Caco-2 (cell line): ENCODE measurements around the gene TLE5. TPM values are rescaled to one million over a fixed set of nuclear protein-coding genes. Genes with fewer than 3 reads are reported as not detected.

Source experiments
- BruUV-seq: library from RNA; stranded (reverse); fragments of 400-500 nt; replicated peaks from 2 replicates; lab custom pipeline; 2021; lab: Mats Ljungman, UMichigan
- CTCF ChIA-PET: fragments of 300-600 bp; sonication (Branson Sonifier 250); formaldehyde crosslinking; loops from one replicate; lab custom pipeline; 2022; ENCODE audit warnings: antibody characterized with exemption; lab: Charles Lee
- POLR2A ChIA-PET: fragments of 300-600 bp; sonication (Branson Sonifier 250); formaldehyde crosslinking; loops from one replicate; lab custom pipeline; 2022; ENCODE audit warnings: antibody characterized with exemption; lab: Charles Lee
- DNase-seq, 2 experiments: peaks; one replicate each; pipeline versions ENCODE4 v3.0.0 to v3.0.0-alpha.2; 2020 to 2022
- H3K27me3 ChIP-seq: replicated peaks from 2 replicates; pipeline ENCODE4 v1.6.0; 2011; ENCODE audit warnings: low read length; ENCODE audit not compliant: control insufficient read depth, insufficient read depth
- H3K36me3 ChIP-seq: 2 replicates; pipeline ENCODE4 v1.5.1; 2011; ENCODE audit warnings: low read length; ENCODE audit not compliant: control insufficient read depth, insufficient read depth
- H3K4me1 ChIP-seq: fragments of 250-450 bp; sonication (Bioruptor Pico); 2 replicates; pipeline ENCODE4 v1.5.1; 2020; ENCODE audit warnings: mild to moderate bottlenecking
- H3K4me3 ChIP-seq: 2 replicates; pipeline ENCODE4 v1.5.1; 2011; ENCODE audit warnings: low read depth, mild to moderate bottlenecking, control low read depth, low read length
- H3K9me3 ChIP-seq: fragments of 250-450 bp; sonication (Bioruptor Pico); 2 replicates; pipeline ENCODE4 v1.5.1; 2020; ENCODE audit warnings: mild to moderate bottlenecking, moderate library complexity
- H3K27ac Mint-ChIP-seq: one replicate; pipeline ENCODE4 v1.8.0; 2022; ENCODE audit warnings: mixed read lengths; ENCODE audit not compliant: unreplicated experiment
- H3K27me3 Mint-ChIP-seq: one replicate; pipeline ENCODE4 v1.8.0; 2022; ENCODE audit warnings: mixed read lengths; ENCODE audit not compliant: insufficient read depth, unreplicated experiment
- H3K36me3 Mint-ChIP-seq: one replicate; pipeline ENCODE4 v1.8.0; 2022; ENCODE audit warnings: mild to moderate bottlenecking, mixed read lengths; ENCODE audit not compliant: insufficient read depth, unreplicated experiment
- H3K4me1 Mint-ChIP-seq: one replicate; pipeline ENCODE4 v1.8.0; 2022; ENCODE audit warnings: low read depth, mixed read lengths; ENCODE audit not compliant: unreplicated experiment
- H3K4me3 Mint-ChIP-seq: one replicate; pipeline ENCODE4 v1.8.0; 2022; ENCODE audit warnings: mild to moderate bottlenecking, moderate library complexity, mixed read lengths; ENCODE audit not compliant: unreplicated experiment
- H3K9me3 Mint-ChIP-seq: one replicate; pipeline ENCODE4 v1.8.0; 2022; ENCODE audit warnings: mixed read lengths; ENCODE audit not compliant: unreplicated experiment
- intact Hi-C: fragments of 100-400 bp; cut with micrococcal nuclease; formaldehyde crosslinking; loops from one replicate; pipeline ENCODE4 v1.10.0; 2022; ENCODE audit not compliant: unreplicated experiment
- total RNA-seq: library from RNA; stranded (reverse); gene quantifications from 2 replicates; pipeline ENCODE4 v1.2.3, GENCODE V29; 2022
- TF ChIP-seq, protein P1 (sequence below), 2 experiments: fragments of 200-600 bp in 1 of 2; IDR thresholded peaks; 1 replicate in 1 of 2; 2 replicates in 1 of 2; pipeline versions ENCODE4 v1.5.1 to v1.8.0; 2011 to 2022; ENCODE audit warnings: antibody characterized with exemption in 1 of 2, control low read depth in 1 of 2, inconsistent platforms in 1 of 2, low read depth in 1 of 2, low read length in 1 of 2, mild to moderate bottlenecking in 1 of 2, moderate library complexity in 1 of 2; ENCODE audit not compliant: insufficient read depth in 1 of 2, severe bottlenecking in 1 of 2, unreplicated experiment in 1 of 2

Gene TLE5
- total RNA-seq, 1 experiment from 2014 or later, result 132 TPM

DNA sequence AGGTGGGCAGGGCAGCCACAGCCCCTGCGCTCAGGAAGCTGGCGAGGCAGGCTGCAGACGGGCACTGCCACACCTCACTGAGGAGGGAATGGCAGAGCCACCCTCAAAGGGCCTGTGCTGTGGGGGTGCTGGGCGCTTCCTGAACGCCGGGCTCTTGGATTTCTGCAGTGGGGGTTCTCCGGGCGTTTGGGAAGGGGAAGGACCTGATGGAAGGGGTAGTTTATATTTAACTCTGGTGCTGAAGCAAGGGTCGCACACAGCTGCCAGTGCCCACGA lies 42.4 kb upstream of the TLE5 start:
- POLR2A ChIA-PET, result interaction anchor here (1.1 kb wide), 1 partner anchor 154 kb away, joined by 3 read pairs; no protein-coding TSS in a partner anchor
- CTCF ChIA-PET, result interaction anchor here (0.6 to 1.5 kb wide), 7 partner anchors 10 to 154 kb away, joined by 3 to 10 read pairs (median 4); partner anchors contain the start of gene GNA11
- Histone ChIP-seq H3K4me3 (no peak overlapping the region), H3K9me3 (no peaks in the 10 kb centered on the region), H3K4me1 (no peaks in the 10 kb centered on the region; the same call in 1 of the 2 replicates), H3K27me3 (no peaks in the 10 kb centered on the region), H3K36me3 (no peaks in the 10 kb centered on the region; the same call in 1 of the 2 replicates)
- TF ChIP-seq, protein P1, sequence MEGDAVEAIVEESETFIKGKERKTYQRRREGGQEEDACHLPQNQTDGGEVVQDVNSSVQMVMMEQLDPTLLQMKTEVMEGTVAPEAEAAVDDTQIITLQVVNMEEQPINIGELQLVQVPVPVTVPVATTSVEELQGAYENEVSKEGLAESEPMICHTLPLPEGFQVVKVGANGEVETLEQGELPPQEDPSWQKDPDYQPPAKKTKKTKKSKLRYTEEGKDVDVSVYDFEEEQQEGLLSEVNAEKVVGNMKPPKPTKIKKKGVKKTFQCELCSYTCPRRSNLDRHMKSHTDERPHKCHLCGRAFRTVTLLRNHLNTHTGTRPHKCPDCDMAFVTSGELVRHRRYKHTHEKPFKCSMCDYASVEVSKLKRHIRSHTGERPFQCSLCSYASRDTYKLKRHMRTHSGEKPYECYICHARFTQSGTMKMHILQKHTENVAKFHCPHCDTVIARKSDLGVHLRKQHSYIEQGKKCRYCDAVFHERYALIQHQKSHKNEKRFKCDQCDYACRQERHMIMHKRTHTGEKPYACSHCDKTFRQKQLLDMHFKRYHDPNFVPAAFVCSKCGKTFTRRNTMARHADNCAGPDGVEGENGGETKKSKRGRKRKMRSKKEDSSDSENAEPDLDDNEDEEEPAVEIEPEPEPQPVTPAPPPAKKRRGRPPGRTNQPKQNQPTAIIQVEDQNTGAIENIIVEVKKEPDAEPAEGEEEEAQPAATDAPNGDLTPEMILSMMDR (IDR thresholded peaks at IDR 0.05; ENCODE audit: insufficient read depth in 1 of 2, low read depth in 1 of 2, low read length in 1 of 2, severe bottlenecking in 1 of 2, unreplicated experiment in 1 of 2), result no peak
- DNase-seq, result no peak
- Mint-ChIP-seq H3K36me3 (peaks cover 16% of the 10 kb centered on the region), H3K27me3 (no peaks in the 10 kb centered on the region), H3K27ac (no peak overlapping the region), H3K4me1 (no peaks in the 10 kb centered on the region), H3K9me3 (no peaks in the 10 kb centered on the region), H3K4me3 (no peak overlapping the region)
- intact Hi-C loops, result no loop called here
- no TSS peak for BruUV-seq

DNA sequence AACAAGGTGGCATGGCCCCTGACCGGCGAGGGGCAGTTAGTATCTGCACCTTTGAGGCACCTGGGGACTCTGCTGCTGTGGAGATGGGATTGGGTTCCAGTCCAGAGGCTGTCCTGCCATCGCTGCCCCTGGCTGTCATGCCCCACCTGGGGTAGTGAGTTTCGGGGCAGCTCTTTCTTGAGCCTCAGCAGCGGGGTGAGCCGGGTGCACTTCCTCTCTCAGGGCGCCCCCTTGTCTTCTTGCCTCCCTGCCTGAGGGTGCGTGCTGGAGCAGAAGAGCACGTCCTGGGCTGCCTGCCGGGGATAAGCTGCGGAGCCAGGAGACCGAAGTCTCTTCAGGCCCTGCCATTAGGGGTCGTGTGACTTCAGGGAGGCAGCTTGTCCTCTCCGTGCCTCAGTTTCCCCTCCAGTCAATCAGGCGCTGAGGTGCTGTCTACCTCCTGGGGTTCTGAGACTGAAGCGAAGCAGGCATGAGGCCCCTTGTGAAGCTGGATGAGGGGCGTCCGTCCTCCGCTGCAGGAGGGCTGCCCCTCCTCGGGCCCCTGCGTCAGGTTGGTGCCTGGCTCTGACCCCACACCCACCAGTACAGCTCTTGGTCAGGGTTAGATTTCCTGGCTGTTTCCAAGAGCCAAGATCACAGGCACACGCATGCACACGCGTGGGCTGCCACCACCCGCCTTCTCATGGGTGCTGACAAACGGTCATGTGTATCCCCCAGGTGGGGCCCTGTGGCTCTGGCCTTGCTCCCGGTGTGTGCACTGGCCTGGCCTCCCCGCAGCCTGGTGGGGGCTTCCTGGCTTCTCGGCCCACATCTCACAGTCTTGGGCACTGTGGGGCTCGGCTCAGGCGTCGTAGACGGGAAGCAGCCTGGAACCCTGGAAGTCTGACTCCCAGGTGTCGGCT lies 40.2 kb upstream of the TLE5 start:
- no peaks in the 10 kb centered on the region for H3K9me3 ChIP-seq
- CTCF ChIA-PET, result no interaction called here
- H3K4me1 ChIP-seq, result peaks cover 7% of the 10 kb centered on the region
- no peak overlapping the region for H3K27ac Mint-ChIP-seq
- H3K4me3 ChIP-seq, result no peak overlapping the region
- intact Hi-C loops, result no loop called here
- no peaks in the 10 kb centered on the region for H3K9me3 Mint-ChIP-seq
- H3K4me1 Mint-ChIP-seq, result no peaks in the 10 kb centered on the region
- BruUV-seq, result no TSS peak
- DNase-seq, result no peak
- POLR2A ChIA-PET, result no interaction called here
- TF ChIP-seq, protein P1 (IDR thresholded peaks at IDR 0.05; ENCODE audit: insufficient read depth in 1 of 2, low read depth in 1 of 2, low read length in 1 of 2, severe bottlenecking in 1 of 2, unreplicated experiment in 1 of 2), result no peak
- H3K27me3 Mint-ChIP-seq, result no peaks in the 10 kb centered on the region
- no peak overlapping the region for H3K4me3 Mint-ChIP-seq
- no peaks in the 10 kb centered on the region; the same call in 1 of the 2 replicates for H3K36me3 ChIP-seq
- peaks cover 6% of the 10 kb centered on the region for H3K36me3 Mint-ChIP-seq
- H3K27me3 ChIP-seq, result no peaks in the 10 kb centered on the region

- CTCF ChIA-PET, result no interaction called here
- H3K4me1 Mint-ChIP-seq, result no peaks in the 10 kb centered on the region
These were observed 38.7 kb upstream of the TLE5 start for GRCh38 chr19:3100747-3101730.

More at GRCh38 chr19:3100747-3101730, 38.7 kb upstream of the TLE5 start:
- no peak for DNase-seq
- TF ChIP-seq, protein P1 (IDR thresholded peaks at IDR 0.05; ENCODE audit: insufficient read depth in 1 of 2, low read depth in 1 of 2, low read length in 1 of 2, severe bottlenecking in 1 of 2, unreplicated experiment in 1 of 2), result no peak
- Mint-ChIP-seq H3K27ac (no peak overlapping the region), H3K9me3 (no peaks in the 10 kb centered on the region), H3K4me3 (no peak overlapping the region), H3K27me3 (no peaks in the 10 kb centered on the region), H3K36me3 (peaks cover 6% of the 10 kb centered on the region)
- POLR2A ChIA-PET, result no interaction called here
- Histone ChIP-seq H3K36me3 (no peaks in the 10 kb centered on the region), H3K4me1 (peaks cover 22% of the 10 kb centered on the region), H3K4me3 (no peak overlapping the region), H3K9me3 (no peaks in the 10 kb centered on the region), H3K27me3 (no peaks in the 10 kb centered on the region)
- intact Hi-C loops, result no loop called here
- no TSS peak for BruUV-seq
